ENCODE data around the gene BZW1. TPM values are rescaled to one million over a fixed set of nuclear protein-coding genes. Genes with fewer than 3 reads are reported as not detected.

The BZW1 gene
- total RNA-seq: 469 and 969 TPM in 2 replicates

GRCh38 chr2:200811333-200812121, at the start of gene BZW1:
Gene BZW1 (plus strand): TSS chr2:200811910. CDS start chr2:200813218, 1,308 bp downstream.

GRCh38 chr2:200864176-200865034, 52.7 kb downstream of the BZW1 start, which contains the start of gene CLK1:
Gene CLK1 (minus strand): TSS chr2:200864658. CDS start chr2:200861862, 2,796 bp downstream.

Other genes starting within 250 kb of the BZW1 start
- 0.32 and 2.0 TPM in 2 replicates for gene AOX1, start 225.9 kb upstream of the BZW1 start, total RNA-seq
- 36.4 and 102 TPM in 2 replicates for gene CLK1, start 52.7 kb downstream of the BZW1 start, total RNA-seq
- 22.1 and 30.7 TPM in 2 replicates for gene PPIL3, start 77.2 kb downstream of the BZW1 start, total RNA-seq
- gene NIF3L1, start 77.5 kb downstream of the BZW1 start, total RNA-seq: 13.6 and 16.9 TPM in 2 replicates
- gene ORC2, start 151.8 kb downstream of the BZW1 start, total RNA-seq: 22.4 and 24.5 TPM in 2 replicates

Measured in epithelial cell of umbilical artery (primary cell).